Activated naive CD4-positive, alpha-beta T cell treated with anti-CD3 and anti-CD28 coated beads, Interleukin-2, amount 50 U/mL, for 24 hours (primary cell): ENCODE measurements around the gene TM9SF1.

ENCODE experiments used
- H3K27ac Mint-ChIP-seq: one replicate; pipeline ENCODE4 v1.8.0; 2021; ENCODE audit warnings: mild to moderate bottlenecking, mixed read lengths
- H3K27me3 Mint-ChIP-seq: one replicate; pipeline ENCODE4 v1.8.0; 2021; ENCODE audit warnings: mixed read lengths
- H3K36me3 Mint-ChIP-seq: one replicate; pipeline ENCODE4 v1.8.0; 2021; ENCODE audit warnings: mixed read lengths
- H3K4me1 Mint-ChIP-seq: one replicate; pipeline ENCODE4 v1.8.0; 2021; ENCODE audit warnings: mixed read lengths
- H3K4me3 Mint-ChIP-seq: one replicate; pipeline ENCODE4 v1.8.0; 2021; ENCODE audit warnings: mild to moderate bottlenecking, mixed read lengths
- H3K9me3 Mint-ChIP-seq: one replicate; pipeline ENCODE4 v1.8.0; 2021; ENCODE audit warnings: mixed read lengths

The TM9SF1 gene, protein sequence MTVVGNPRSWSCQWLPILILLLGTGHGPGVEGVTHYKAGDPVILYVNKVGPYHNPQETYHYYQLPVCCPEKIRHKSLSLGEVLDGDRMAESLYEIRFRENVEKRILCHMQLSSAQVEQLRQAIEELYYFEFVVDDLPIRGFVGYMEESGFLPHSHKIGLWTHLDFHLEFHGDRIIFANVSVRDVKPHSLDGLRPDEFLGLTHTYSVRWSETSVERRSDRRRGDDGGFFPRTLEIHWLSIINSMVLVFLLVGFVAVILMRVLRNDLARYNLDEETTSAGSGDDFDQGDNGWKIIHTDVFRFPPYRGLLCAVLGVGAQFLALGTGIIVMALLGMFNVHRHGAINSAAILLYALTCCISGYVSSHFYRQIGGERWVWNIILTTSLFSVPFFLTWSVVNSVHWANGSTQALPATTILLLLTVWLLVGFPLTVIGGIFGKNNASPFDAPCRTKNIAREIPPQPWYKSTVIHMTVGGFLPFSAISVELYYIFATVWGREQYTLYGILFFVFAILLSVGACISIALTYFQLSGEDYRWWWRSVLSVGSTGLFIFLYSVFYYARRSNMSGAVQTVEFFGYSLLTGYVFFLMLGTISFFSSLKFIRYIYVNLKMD

DNA sequence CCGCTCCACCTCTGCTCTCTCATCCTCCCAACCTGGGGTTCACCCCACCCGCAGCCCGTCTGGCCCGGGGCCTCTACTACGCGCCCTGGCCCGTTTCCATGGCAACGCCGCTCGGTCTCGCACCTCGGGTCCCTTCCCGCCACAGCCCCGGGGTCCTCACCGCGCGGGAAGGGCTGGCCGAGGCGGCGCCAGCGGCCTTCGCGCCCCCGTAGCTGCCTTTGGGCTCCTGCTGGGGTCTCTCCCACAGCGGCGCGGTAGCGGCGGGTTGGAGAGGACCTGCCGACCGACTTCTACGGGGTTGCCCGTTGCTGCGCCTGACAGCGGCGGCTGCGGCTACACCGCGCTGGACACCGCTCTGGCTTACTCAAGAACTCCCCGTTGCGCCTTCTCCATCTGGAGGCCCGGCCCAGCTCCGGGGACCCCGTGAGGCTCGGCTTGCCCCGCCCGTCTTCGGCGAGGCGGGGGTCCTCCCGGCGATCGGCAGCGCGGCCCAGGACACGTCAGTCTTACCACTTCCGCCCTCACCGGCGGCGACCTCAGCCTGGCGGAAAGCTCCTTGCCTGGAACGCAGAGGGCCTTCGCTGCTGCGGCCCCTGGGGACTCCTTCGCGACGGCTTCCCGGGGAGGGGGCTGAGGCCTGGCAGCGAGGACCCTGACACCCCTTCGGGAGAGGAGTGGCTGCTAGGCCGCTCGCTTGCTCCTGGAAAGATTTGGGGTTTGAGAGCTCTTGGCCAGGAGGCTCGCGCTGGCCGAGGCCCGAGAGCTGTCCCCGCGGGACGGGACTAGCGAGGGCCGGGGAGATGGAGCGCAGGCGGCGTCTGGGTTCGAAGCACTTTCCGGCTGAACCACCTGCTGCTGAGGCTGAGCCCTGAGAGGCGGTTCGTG, at the start of gene TM9SF1:
Gene TM9SF1, minus strand, starts transcription at position 256 of the 885 bp plus-strand sequence. CDS start 422 bp downstream, outside the sequence.
- Mint-ChIP-seq H3K27me3 (no peaks in the 10 kb centered on the region), H3K27ac (peak within 1 kb of the TSS; percentile 97), H3K36me3 (peaks cover 8% of the 10 kb centered on the region), H3K4me1 (peaks cover 57% of the 10 kb centered on the region), H3K4me3 (peak within 1 kb of the TSS; percentile 94), H3K9me3 (no peaks in the 10 kb centered on the region)

DNA sequence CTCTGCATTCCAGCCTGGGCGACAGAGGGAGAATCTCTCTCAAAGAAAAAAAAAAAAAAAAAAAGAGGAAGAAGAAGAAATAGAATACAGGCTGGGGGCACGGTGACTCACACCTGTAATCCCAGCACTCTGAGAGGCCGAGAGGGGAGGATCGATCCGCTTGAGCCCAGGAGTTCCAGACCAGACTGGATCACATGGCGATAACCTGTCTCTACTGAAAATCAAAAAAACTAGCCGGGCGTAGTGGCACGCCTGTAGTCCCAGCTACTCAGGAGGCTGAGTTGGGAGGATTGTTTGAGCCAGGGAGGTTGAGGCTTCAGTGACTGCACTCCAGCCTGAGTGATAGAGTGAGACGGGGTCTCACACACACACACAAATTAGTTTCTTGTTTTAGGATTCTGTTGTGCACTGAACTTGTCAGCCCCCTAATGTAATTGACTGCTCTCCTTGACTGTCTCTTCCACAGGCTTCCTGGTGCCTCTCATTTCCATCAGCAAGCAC, 48.1 kb upstream of the TM9SF1 start:
- no peaks in the 10 kb centered on the region for H3K9me3 Mint-ChIP-seq
- peaks cover 7% of the 10 kb centered on the region for H3K36me3 Mint-ChIP-seq
- peak overlapping the region; percentile 97 for H3K4me3 Mint-ChIP-seq
- H3K4me1 Mint-ChIP-seq, result peaks cover 60% of the 10 kb centered on the region
- H3K27ac Mint-ChIP-seq, result peak overlapping the region; percentile 98
- no peaks in the 10 kb centered on the region for H3K27me3 Mint-ChIP-seq

DNA sequence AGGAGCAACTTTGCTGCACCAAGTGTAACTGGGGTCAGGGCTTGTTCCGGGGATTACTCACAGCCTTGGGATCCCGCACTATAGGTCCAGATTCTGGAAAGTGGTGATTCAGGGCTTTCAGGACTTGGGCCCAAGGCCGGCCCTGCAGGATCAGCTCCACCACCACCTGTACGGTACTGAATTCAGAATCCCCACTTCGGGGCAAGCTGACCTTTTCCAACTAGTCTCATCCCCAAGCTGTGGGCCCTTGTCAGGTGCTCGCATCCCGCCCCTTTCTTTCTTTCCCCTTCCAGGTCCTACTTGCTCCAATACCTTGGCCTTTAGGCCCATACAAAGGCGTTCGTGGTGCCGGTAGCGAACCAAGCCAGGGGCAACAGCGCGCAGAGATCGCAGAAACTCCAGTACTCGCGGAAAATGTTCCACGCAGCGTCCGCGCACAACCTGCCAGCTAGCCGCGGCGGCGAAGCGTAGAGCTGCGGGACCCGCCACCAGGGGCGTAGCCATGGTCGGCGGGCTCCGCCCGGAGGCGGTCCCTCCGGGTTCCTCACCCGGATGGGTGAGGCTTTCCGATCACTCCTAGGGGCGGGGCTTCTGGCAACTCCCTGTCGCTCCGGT, 46.7 kb upstream of the TM9SF1 start:
- no peaks in the 10 kb centered on the region for H3K27me3 Mint-ChIP-seq
- peaks cover 16% of the 10 kb centered on the region for H3K36me3 Mint-ChIP-seq
- peaks cover 61% of the 10 kb centered on the region for H3K4me1 Mint-ChIP-seq
- H3K9me3 Mint-ChIP-seq, result no peaks in the 10 kb centered on the region
- peak overlapping the region; percentile 97 for H3K4me3 Mint-ChIP-seq
- peak overlapping the region; percentile 98 for H3K27ac Mint-ChIP-seq

DNA sequence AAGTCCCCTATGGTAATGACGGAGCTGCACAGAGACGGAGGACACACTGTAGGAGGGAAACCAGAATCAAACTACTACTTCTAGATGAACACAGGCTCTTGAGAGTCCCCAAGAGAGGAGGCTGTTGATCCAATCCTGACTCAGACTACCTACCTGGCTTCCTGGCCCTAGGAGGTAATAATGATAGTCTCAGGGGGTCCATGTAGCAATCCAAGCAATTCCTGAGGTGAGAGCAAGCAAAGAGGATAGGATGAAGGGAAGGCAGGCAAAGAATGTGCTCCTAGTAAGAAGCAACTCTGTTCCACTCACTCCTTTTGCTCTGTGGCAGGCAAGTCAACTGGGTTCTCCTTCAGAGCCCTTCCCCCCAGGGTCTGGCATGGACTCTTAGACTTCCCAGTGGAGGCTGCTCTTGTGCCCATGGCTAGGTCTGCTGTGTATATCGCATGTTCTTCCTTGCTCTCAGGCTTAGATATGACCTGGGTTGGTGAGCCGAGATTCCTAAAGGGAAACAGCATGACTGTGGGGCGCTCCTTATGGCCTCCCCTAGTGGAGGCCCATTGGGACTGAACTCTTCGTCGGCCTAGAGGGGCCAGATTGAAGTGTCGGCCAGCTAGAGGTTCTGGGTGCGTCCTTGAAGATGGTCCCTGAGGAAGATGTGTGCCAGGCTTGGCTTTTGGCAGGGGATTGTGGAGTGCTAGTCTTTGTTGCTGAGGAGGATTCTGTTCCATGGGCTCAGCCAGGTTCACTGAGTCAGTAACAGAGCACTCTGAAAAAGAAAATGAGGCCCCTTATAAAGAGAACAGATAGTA, 45.1 kb upstream of the TM9SF1 start:
- H3K9me3 Mint-ChIP-seq, result no peaks in the 10 kb centered on the region
- peak overlapping the region; percentile 97 for H3K4me3 Mint-ChIP-seq
- peaks cover 71% of the 10 kb centered on the region for H3K4me1 Mint-ChIP-seq
- H3K27me3 Mint-ChIP-seq, result no peaks in the 10 kb centered on the region
- H3K27ac Mint-ChIP-seq, result peak overlapping the region; percentile 82
- H3K36me3 Mint-ChIP-seq, result peaks cover 17% of the 10 kb centered on the region

DNA sequence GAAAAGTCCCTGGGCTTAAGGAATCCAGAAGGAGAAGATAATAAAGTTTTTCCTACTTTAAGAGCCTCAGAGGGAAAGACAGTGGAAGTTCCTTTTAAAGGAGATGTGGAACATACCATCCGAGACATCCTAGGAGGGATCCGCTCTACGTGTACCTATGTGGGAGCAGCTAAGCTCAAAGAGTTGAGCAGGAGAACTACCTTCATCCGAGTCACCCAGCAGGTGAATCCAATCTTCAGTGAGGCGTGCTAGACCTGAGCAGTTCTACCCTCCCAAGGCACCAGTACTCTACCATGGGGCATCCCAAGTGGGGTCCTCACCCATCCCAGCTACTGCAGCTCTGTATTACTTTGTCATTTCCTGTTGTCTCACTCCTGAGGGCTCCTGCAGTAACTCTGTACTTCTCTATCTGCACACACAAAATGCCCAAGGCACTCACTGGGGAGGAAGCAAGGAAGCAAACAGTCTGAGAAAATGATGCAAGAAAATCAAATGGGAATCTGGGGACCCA, 43.3 kb upstream of the TM9SF1 start:
- no peaks in the 10 kb centered on the region for H3K9me3 Mint-ChIP-seq
- H3K36me3 Mint-ChIP-seq, result peaks cover 17% of the 10 kb centered on the region
- peak overlapping the region; percentile 93 for H3K27ac Mint-ChIP-seq
- H3K4me1 Mint-ChIP-seq, result peaks cover 79% of the 10 kb centered on the region
- H3K27me3 Mint-ChIP-seq, result no peaks in the 10 kb centered on the region
- peak overlapping the region; percentile 40 for H3K4me3 Mint-ChIP-seq

DNA sequence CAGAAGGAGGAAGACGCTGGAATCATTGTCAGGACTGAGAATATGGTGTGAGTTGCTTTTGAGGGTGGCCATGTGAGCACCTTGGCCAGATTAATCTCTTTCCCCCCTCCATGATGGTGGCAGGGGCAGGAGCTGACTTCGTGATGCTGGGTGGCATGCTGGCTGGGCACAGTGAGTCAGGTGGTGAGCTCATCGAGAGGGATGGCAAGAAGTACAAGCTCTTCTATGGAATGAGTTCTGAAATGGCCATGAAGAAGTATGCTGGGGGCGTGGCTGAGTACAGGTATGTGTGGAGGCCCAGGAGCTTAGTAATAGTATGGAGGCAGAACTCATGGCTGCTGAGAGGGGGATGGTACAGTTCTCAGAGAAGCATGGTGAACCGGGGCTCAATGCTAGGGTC, 42.9 kb upstream of the TM9SF1 start:
- Mint-ChIP-seq H3K4me3 (peak overlapping the region; percentile 40), H3K36me3 (peaks cover 17% of the 10 kb centered on the region), H3K9me3 (no peaks in the 10 kb centered on the region), H3K4me1 (peaks cover 82% of the 10 kb centered on the region), H3K27ac (peak overlapping the region; percentile 93), H3K27me3 (no peaks in the 10 kb centered on the region)

DNA sequence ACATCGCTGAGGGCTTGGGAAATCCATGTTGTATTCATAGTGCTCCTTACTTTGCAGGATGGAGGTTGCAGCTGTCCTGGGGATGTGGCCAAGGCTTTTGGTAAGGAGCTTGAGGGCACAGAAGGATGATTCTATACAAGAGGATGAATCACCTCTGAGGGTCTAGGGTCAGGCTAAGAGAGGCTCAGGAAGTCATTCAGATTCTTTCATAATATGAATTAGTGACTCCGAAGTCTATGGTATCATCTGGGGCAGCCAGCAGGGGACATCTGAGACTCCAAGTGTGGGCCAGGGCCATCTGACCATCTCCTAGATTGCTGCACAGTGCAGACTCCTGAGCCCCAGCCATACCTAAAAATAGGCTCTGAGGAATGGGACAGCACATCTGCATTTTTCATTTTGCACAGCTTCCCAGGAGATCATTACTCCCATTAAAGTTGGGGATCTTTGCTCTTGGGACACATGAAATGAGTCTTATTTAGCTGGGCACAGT, 42.3 kb upstream of the TM9SF1 start:
- H3K9me3 Mint-ChIP-seq, result no peaks in the 10 kb centered on the region
- H3K4me1 Mint-ChIP-seq, result peaks cover 81% of the 10 kb centered on the region
- peaks cover 17% of the 10 kb centered on the region for H3K36me3 Mint-ChIP-seq
- no peak overlapping the region for H3K4me3 Mint-ChIP-seq
- H3K27ac Mint-ChIP-seq, result peak overlapping the region; percentile 77
- no peaks in the 10 kb centered on the region for H3K27me3 Mint-ChIP-seq

DNA sequence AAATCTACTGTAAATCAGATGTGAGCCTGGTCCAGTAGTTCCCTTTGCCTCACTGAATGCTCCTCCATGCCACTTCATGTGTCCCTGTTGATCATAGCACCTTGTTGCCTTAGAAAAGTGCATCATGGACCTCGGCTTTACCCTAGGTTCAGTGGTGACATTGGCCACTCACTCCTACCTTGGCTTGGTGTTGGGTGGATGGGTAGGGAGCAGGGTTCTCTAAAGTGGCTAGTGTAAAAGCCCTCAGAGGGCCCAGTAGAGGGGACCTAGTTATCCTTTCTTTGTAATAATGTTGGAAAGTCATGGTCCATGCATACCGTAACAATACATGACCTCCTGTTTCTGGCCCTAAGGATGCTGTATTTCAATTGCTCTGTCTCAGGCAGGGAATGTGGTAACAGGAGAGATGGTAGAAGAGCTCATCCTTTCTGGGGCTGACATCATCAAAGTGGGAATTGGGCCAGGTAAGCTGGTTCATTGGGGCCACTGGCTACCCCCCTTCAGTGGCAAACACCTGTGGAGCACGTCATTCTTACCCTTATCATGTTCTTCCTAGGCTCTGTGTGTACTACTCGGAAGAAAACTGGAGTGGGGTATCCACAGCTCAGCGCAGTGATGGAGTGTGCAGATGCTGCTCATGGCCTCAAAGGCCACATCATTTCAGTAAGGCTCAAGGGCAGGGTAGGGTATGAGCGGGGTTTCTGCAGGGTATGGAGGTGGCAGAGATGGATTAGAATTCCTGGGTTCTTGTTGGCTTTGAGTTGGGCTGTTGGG, 41.6 kb upstream of the TM9SF1 start:
- H3K4me3 Mint-ChIP-seq, result no peak overlapping the region
- H3K4me1 Mint-ChIP-seq, result peaks cover 81% of the 10 kb centered on the region
- no peaks in the 10 kb centered on the region for H3K9me3 Mint-ChIP-seq
- H3K36me3 Mint-ChIP-seq, result peaks cover 17% of the 10 kb centered on the region
- H3K27me3 Mint-ChIP-seq, result no peaks in the 10 kb centered on the region
- peak overlapping the region; percentile 77 for H3K27ac Mint-ChIP-seq

DNA sequence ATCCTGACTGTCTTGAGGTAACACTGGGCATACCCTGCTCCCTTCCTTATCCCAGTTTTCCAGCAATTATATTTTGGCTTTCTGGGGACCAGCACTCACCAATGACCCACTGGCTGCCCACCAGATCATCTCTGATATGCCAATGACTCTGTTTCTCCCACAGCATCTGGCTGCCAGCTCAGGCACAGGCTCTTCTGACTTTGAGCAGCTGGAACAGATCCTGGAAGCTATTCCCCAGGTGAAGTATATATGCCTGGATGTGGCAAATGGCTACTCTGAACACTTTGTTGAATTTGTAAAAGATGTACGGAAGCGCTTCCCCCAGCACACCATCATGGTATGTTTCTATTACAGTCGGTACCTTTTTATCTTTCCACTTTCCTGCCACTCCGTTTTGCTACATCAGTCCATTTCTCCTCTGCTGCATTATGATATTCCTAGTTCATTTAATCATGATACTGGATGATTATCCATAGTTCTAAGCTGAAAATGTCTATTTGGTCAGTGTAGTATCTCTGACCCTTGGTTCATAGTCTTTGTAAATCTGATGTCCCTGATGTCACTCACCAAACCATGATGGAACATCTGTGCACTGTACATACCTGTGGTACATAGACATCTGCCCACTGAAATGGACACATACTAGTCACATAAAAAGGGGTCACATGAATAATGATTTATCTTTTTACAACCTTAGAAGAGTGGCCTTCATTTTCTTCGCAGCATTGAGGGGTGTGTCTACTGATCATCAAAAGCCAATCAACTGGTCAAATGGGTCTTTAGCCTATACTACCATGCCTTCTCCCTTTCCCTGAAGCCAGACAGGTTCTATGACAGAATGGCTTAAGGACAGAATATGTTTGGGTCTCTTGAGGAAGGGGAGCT, 40.8 kb upstream of the TM9SF1 start:
- Mint-ChIP-seq H3K4me3 (no peak overlapping the region), H3K4me1 (peaks cover 84% of the 10 kb centered on the region), H3K27ac (peak overlapping the region; percentile 87), H3K36me3 (peaks cover 17% of the 10 kb centered on the region), H3K27me3 (no peaks in the 10 kb centered on the region), H3K9me3 (no peaks in the 10 kb centered on the region)

DNA sequence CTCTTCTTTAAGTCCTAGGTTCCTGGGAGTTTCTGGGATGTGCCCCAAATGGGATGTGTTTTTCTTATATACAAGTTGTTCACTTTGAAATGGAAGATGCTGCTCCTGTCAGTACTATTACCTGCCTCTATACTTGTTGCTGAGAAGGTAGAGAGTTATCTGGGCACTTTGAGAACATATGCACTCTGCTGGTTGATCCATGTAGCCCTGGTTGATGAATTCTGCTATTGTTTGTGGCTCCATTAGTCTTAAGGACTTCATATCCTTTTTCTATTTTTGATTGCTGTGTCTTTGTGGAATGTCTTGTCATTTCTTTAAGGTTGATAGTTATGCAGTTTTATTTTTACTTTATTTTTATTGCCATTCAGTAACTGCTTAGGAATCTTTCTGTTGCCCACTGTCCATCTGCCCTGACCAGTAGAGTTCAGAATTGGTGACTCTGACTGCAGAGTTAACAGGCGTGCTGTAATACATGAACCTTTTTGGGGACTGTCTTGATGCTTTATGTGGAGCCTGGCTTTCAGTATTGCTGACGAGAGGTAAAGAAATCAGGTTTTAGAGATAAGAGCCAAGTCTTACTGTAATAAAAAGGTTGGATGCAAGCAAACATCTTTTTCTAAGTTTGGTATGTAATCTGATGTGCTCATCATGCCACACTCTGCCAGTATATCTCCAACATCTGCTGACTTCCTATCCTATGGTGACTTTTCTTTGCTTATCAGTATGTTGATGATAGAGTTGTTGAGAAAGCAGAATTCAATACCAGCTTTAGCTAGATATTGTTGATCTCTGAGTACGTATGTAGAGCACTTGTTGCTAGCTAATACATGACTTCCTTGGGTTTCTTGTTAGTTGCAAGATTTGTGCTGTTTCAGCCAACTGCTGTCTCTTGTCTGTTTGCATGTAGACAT, 39.1 kb upstream of the TM9SF1 start:
- Mint-ChIP-seq H3K36me3 (peaks cover 13% of the 10 kb centered on the region), H3K9me3 (no peaks in the 10 kb centered on the region), H3K27ac (peak overlapping the region; percentile 68), H3K27me3 (no peaks in the 10 kb centered on the region), H3K4me1 (peaks cover 70% of the 10 kb centered on the region), H3K4me3 (peak overlapping the region; percentile 97)

DNA sequence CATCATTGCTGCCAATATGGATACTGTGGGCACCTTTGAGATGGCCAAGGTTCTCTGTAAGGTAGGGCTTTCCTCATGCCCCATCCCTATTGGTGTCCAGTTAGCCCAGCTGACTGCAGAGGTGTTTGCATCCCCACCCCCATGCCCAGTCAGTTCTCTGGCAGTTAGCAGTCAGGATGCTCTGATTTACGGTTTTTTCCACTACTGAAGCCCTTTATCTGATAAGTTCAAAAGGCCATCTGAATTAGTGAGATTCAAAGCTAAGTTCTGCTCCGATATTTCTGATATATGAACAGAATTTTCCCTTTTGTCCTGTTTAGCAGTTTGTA, 38.3 kb upstream of the TM9SF1 start:
- H3K36me3 Mint-ChIP-seq, result peaks cover 12% of the 10 kb centered on the region
- peak overlapping the region; percentile 94 for H3K27ac Mint-ChIP-seq
- H3K27me3 Mint-ChIP-seq, result no peaks in the 10 kb centered on the region
- peaks cover 66% of the 10 kb centered on the region for H3K4me1 Mint-ChIP-seq
- peak overlapping the region; percentile 97 for H3K4me3 Mint-ChIP-seq
- H3K9me3 Mint-ChIP-seq, result no peaks in the 10 kb centered on the region
